HG03064 (cell line): Measurements from ENCODE around the gene ARHGAP15.

Source experiments
- ATAC-seq: cut with Tn5 transposase; IDR thresholded peaks from one replicate; pipeline ENCODE4 v1.9.1; 2021; ENCODE audit warnings: low read depth; ENCODE audit not compliant: unreplicated experiment

ARHGAP15 gene

GRCh38 chr2:143383016-143383415, 253.8 kb downstream of the ARHGAP15 start:
- no peak for ATAC-seq

GRCh38 chr2:143384111-143384510, 254.9 kb downstream of the ARHGAP15 start:
- no peak for ATAC-seq

GRCh38 chr2:143390171-143390570, 261.0 kb downstream of the ARHGAP15 start:
- no peak for ATAC-seq

- no peak for ATAC-seq
Measured at GRCh38 chr2:143392358-143392757, 263.1 kb downstream of the ARHGAP15 start.

GRCh38 chr2:143394062-143394461, 264.8 kb downstream of the ARHGAP15 start:
- no peak for ATAC-seq

GRCh38 chr2:143397884-143398614, 268.8 kb downstream of the ARHGAP15 start:
- ATAC-seq, result peak; percentile 80

GRCh38 chr2:143398781-143399180, 269.6 kb downstream of the ARHGAP15 start:
- ATAC-seq, result no peak

GRCh38 chr2:143399631-143400069, 270.4 kb downstream of the ARHGAP15 start:
- ATAC-seq, result no peak

- ATAC-seq, result no peak
Measured at GRCh38 chr2:143401861-143402260, 272.6 kb downstream of the ARHGAP15 start.

GRCh38 chr2:143402451-143402850, 273.2 kb downstream of the ARHGAP15 start:
- no peak for ATAC-seq

- ATAC-seq, result no peak
Measured at GRCh38 chr2:143410082-143410897, 281.1 kb downstream of the ARHGAP15 start.

GRCh38 chr2:143415571-143415970, 286.4 kb downstream of the ARHGAP15 start:
- no peak for ATAC-seq

GRCh38 chr2:143417428-143417827, 288.2 kb downstream of the ARHGAP15 start:
- no peak for ATAC-seq

- ATAC-seq, result no peak
Measured at GRCh38 chr2:143420313-143420712, 291.1 kb downstream of the ARHGAP15 start.

GRCh38 chr2:143422681-143423080, 293.5 kb downstream of the ARHGAP15 start:
- ATAC-seq, result peak; percentile 89

GRCh38 chr2:143425896-143426295, 296.7 kb downstream of the ARHGAP15 start:
- no peak for ATAC-seq

- no peak for ATAC-seq
Measured at GRCh38 chr2:143426296-143426695, 297.1 kb downstream of the ARHGAP15 start.

GRCh38 chr2:143428700-143429099, 299.5 kb downstream of the ARHGAP15 start:
- no peak for ATAC-seq

- ATAC-seq, result no peak
Measured at GRCh38 chr2:143429932-143430679, 300.9 kb downstream of the ARHGAP15 start.

- no peak for ATAC-seq
Measured at GRCh38 chr2:143431316-143431715, 302.1 kb downstream of the ARHGAP15 start.

- no peak for ATAC-seq
Measured at GRCh38 chr2:143433251-143433650, 304.0 kb downstream of the ARHGAP15 start.
